HG03064 (cell line): Measurements from ENCODE around the gene PRPS1L1.

ENCODE experiments used
- ATAC-seq: cut with Tn5 transposase; IDR thresholded peaks from one replicate; pipeline ENCODE4 v1.9.1; 2021; ENCODE audit warnings: low read depth; ENCODE audit not compliant: unreplicated experiment

The PRPS1L1 gene

GRCh38 chr7:18027628-18028027 lies at the start of gene PRPS1L1:
TSS of gene PRPS1L1 (minus strand) at chr7:18027846.
- no peak for ATAC-seq

DNA sequence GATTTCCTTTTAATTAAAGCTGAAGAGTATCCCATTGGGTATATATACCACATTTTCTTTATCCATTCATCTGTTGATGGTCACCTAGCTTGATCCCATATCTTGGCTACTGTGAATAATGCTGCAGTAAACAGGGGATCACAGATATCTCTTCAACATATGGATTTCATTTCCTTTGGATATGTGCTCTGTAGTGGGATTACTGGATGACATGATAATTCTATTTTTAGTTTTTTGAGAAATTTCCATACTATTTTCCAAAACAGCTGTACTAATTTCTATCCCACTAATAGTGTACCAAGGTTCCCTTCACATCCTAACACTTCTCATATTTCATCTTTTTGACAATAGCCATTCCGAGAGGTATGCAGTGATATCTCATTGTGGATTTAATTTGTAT lies 48.8 kb upstream of the PRPS1L1 start:
- ATAC-seq = no peak

DNA sequence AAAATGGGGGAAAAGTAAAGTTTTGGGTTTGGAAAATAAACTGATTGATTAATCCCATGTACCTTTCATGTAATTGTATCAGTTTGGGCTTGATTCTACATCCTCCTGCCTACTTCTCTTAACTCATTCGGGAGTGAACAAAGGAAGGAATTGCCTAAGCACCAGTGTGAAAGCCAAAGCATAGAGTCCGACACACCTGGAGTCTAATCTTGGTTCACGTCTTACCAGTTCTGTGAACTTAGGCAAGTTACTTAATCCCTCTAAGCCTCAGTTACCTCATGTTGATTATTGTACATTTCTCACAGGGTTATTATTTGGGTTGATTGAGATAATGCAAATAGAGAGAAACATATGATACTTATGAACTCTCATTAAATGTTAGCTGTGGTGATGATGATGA lies 41.1 kb upstream of the PRPS1L1 start:
- no peak for ATAC-seq

DNA sequence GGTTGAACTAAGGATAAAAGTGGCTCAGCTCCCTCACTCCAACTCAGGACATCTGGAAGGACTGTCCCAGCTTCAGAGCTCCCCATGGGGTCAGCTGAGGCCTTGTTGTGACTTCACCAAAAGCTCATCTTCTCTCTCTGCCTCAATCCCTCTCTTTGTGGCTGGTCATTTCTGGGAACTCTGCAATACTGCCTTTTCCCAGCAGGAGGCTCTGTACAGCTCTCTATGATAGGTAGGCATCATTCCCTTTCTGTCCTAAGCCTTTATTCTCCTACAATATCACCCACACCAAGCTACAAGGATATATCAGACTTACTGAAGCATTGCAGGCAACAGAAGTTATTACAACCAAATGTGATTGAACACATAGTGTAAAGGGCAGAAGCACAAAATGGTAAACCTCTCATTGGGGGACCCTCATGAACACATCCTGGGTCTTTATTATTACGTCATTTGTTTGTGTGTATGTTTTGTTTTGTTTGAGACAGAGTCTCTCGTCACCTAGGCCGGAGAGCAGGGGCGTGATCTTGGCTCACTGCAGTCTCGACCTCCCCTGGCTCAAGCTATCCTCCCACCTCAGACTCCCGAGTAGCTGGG lies 36.7 kb upstream of the PRPS1L1 start:
- ATAC-seq = no peak

GRCh38 chr7:18063149-18063901 lies 35.7 kb upstream of the PRPS1L1 start:
- ATAC-seq = no peak

GRCh38 chr7:18059171-18059570 lies 31.5 kb upstream of the PRPS1L1 start:
- ATAC-seq = no peak

DNA sequence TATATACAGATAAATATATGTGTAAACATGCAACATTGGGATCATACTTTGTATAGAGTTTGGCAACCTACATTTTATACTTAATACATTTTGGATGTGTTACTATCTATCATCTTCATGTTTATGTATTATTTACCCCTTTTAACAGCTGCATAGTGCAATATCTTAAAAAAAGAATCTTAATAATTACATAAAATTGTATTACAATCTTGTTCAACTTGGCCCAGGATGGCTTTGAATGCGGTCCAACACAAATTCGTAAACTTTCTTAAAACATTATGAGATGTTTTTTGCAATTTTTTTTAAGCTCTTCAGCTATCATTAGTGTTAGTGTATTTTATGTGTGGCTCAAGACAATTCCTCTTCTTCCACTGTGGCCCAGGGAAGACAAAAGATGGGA lies 26.3 kb upstream of the PRPS1L1 start:
- no peak for ATAC-seq

- no peak for ATAC-seq
Observed at GRCh38 chr7:18053177-18053928, 25.7 kb upstream of the PRPS1L1 start.

DNA sequence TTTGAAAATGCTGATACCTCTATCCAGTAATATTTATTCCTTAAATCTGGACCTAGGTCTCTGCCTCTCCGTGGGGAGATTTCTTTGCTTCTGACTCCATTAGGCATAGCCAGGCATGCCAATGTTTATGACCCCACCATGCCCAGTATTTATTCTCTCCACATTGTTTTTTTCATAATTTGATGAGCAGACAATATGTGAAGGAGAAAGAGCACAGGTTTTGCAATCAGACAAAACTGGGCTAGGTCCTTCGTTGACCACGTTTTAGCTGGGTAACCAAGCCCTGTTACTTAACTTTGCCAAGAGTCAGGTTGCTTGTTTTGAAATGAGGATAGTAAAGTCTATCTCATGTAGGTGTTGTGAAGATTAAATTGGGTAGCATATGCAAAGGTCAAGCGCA lies 21.6 kb upstream of the PRPS1L1 start:
- ATAC-seq = no peak

GRCh38 chr7:18046601-18047000 lies 19.0 kb upstream of the PRPS1L1 start:
- no peak for ATAC-seq

DNA sequence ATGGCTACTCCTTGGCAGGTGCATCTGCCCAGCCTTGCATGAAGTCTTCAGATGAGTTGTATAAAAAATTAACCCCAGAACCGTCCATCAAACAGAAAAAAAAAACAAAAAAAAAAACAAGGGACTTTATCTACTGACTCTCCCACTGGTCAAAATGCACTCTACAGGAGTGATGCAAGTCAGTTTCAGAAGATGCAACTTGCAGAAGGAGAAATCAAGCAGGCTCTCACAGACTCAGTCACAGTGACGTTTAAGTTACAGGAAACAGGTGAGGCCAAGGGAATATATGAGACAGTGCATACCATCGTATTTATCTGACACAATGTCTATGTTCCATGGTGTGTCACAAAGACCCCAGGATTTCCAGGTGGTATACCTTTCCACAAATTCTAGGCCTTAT lies 17.5 kb upstream of the PRPS1L1 start:
- ATAC-seq = no peak

DNA sequence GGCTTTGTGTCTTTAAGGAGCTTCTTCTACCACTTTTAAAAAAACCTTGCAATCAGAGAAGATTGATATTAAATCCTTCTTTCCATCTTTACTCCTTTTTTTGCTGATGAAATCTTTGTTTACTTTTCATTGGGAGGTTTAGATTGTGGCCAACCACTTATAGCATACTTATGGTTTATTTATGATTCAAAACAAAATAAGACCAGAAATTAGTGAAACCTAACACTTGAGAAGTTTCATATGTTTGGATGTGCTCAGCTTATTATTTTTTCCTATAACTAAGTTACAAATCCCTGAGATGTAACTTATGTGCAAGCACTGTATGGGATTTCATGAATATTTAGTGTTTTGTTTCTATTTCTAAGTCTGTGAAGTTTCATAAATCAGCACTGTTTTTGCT lies 13.5 kb upstream of the PRPS1L1 start:
- no peak for ATAC-seq

DNA sequence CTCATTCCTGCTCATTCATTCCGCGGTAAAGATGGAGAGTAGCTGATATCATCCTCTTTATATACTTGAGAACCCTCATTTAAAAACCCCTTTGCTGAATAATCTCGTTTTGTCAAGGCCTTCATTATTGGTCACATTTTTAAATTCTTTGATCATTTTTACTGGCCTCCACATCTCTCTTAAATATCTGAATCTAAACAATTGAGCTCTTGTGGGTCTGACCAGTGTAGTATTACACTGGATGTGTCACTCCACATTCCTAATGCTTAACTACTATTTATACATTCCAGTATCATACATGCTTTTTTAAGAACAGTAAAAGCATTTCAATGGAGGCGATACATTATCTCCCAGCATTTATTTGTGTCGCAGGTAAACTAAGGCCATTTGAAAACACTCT lies 12.6 kb upstream of the PRPS1L1 start:
- ATAC-seq = no peak

GRCh38 chr7:18038382-18038781 lies 10.7 kb upstream of the PRPS1L1 start:
- ATAC-seq = no peak

DNA sequence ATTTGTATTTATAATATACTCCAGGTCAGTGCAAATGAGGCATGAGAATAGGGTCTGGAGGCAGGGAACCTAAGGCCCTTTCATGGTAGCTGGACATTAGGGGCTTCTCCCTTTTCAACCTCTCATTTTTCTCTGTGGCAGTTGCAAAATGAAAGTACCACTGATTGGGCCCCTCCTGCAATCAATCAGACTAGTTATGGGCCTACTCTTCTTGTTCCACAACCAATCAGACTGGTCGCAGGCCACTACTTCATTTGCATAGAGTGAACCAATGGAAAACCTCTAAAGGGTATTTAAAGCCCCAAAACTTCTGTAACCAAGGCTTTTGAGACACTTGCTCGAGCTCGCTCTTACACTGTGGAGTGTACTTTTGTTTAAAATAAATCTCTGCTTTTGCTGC lies 10.0 kb upstream of the PRPS1L1 start:
- ATAC-seq = no peak

DNA sequence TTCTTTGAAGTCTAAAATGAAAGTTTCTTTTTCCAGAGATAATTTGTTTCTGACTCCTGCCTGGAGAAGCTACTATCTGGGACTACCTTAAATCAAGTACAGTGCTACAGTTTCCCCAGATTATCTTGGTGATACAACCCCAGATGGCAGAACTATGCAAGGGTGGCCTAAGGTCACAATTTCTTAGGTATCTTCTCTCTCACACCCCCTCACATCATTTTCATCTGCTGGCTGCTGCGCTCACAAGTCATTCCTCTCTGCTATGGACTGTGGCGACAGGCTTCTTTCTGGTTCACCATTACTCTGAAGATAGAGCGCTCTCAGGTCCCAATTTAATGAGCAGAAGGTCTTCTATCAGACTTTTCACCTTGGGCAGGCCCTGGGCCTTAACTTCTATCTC lies 9.1 kb upstream of the PRPS1L1 start:
- ATAC-seq = no peak

DNA sequence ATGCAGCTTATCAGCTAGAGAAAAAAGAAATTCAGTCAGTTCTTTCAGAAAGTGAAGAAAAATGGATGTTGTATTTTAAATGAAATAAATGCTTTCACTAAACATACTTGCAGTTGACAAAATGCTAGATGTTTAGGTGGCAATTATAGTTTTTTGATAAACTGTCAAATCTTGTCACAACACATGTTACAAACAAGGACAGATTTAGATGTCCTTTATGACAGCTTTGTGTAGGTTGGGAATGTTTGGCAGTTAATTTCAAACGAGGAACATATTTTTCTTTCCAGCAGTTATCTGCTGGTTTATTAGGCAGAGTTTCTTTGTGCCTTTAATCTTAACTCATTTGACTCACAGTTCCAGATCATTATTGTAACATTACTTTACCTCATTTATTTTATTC lies 3.1 kb upstream of the PRPS1L1 start:
- no peak for ATAC-seq

DNA sequence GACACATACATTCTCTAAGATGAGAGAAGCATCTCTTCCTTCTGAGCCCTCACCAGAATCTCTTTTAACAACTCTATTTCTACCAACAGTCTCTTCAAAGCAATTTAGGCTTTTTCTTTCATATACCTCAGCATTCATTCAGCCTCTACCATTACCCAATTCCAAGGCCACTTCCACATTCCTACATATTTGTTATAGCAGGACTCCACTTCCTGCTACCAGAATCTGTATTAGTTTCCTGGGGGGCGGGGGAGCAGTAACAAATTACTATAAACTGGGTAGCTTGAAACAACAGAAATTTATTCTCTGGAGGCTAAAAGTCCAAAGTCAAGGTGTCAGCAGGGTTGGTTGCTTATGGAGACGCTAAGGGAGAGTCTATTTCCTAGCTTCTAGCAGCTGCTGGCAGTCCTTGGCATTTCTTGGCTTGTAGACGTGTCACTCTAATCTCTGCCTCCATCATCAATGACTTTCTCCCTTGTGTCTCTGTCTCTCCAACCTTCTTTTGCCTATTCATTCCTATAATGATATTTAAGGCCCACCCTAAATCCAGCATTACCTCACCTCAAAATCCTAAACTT lies 7.4 kb downstream of the PRPS1L1 start:
- ATAC-seq = no peak

- no peak for ATAC-seq
Observed at GRCh38 chr7:18019555-18019954, 8.1 kb downstream of the PRPS1L1 start.

- ATAC-seq = no peak
Observed at GRCh38 chr7:18018296-18019215, 9.1 kb downstream of the PRPS1L1 start.
